GM21528 (cell line): ENCODE measurements around the gene RBM24.

ENCODE experiments used
- ATAC-seq: cut with Tn5 transposase; IDR thresholded peaks from one replicate; pipeline ENCODE4 v1.9.1; 2021; ENCODE audit warnings: mild to moderate bottlenecking, moderate library complexity; ENCODE audit not compliant: unreplicated experiment, low FRiP score

Gene RBM24

GRCh38 chr6:17341117-17341805 is 60.1 kb downstream of the RBM24 start:
- no peak for ATAC-seq

- no peak for ATAC-seq
Observed at GRCh38 chr6:17341891-17342290, 60.7 kb downstream of the RBM24 start.

- no peak for ATAC-seq
Observed at GRCh38 chr6:17343215-17343614, 62.1 kb downstream of the RBM24 start.
